H1 (cell line): ENCODE measurements around the gene AMOTL2. TPM values are rescaled to one million over a fixed set of nuclear protein-coding genes. Genes with fewer than 3 reads are reported as not detected.

Experiments
- CTCF ChIA-PET: fragments of 300-600 bp; sonication (Branson Sonifier 250); formaldehyde crosslinking; loops from one replicate; lab custom pipeline; 2021; ENCODE audit not compliant: partially characterized antibody; lab: Charles Lee
- POLR2A ChIA-PET: fragments of 300-600 bp; sonication (Branson Sonifier 250); formaldehyde crosslinking; loops from one replicate; lab custom pipeline; 2021; ENCODE audit warnings: inconsistent platforms; ENCODE audit not compliant: partially characterized antibody; lab: Charles Lee
- DNase-seq, 2 experiments: peaks; one replicate each; pipeline versions ENCODE4 v3.0.0 to v3.0.0-alpha.2; 2010 to 2022; ENCODE audit warnings: low spot score in 2 of 2, low read depth in 1 of 2, mixed read lengths in 1 of 2
- FAIRE-seq: peaks from 2 replicates; lab custom pipeline; 2011; peaks lifted over from hg19 to GRCh38; lab: Jason Lieb, UNC
- H2AFZ ChIP-seq: 2 replicates; pipeline ENCODE4 v1.8.1; 2012; ENCODE audit warnings: low read length, inconsistent platforms
- H2AK5ac ChIP-seq: 2 replicates; pipeline ENCODE4 v1.6.1; 2013; ENCODE audit warnings: low read depth, low read length
- H2BK120ac ChIP-seq: replicated peaks from 2 replicates; pipeline ENCODE3; 2013; ENCODE audit warnings: low read depth, low read length, inconsistent platforms
- H2BK12ac ChIP-seq: 2 replicates; pipeline ENCODE4 v1.6.1; 2013; ENCODE audit warnings: low read depth, low read length
- H2BK15ac ChIP-seq: 2 replicates; pipeline ENCODE4 v1.6.1; 2013; ENCODE audit warnings: low read length
- H2BK20ac ChIP-seq: 2 replicates; pipeline ENCODE4 v1.6.1; 2013; ENCODE audit warnings: low read length
- H2BK5ac ChIP-seq: 2 replicates; pipeline ENCODE4 v1.6.1; 2013; ENCODE audit warnings: low read depth, low read length
- H3K14ac ChIP-seq: 2 replicates; pipeline ENCODE4 v1.6.1; 2013; ENCODE audit warnings: inconsistent platforms; ENCODE audit not compliant: insufficient read length
- H3K18ac ChIP-seq: 2 replicates; pipeline ENCODE4 v1.6.1; 2013; ENCODE audit warnings: low read length; ENCODE audit errors: extremely low read depth
- H3K23ac ChIP-seq: 2 replicates; pipeline ENCODE4 v1.6.1; 2013; ENCODE audit warnings: inconsistent platforms; ENCODE audit not compliant: insufficient read length
- H3K23me2 ChIP-seq: 2 replicates; pipeline ENCODE4 v1.6.1; 2013; ENCODE audit warnings: low read depth, low read length
- H3K27ac ChIP-seq: 2 replicates; pipeline ENCODE4 v1.6.1; 2011; ENCODE audit warnings: low read depth, low read length, inconsistent platforms
- H3K27me3 ChIP-seq, 4 experiments: replicated peaks in 1 of 4; 1 replicate in 1 of 4; 2 replicates in 3 of 4; pipeline versions ENCODE4 v1.6.1 to v1.8.1; 2011 to 2013; ENCODE audit warnings: low read length in 3 of 4, mild to moderate bottlenecking in 3 of 4, inconsistent platforms in 2 of 4, mixed read lengths in 2 of 4, moderate library complexity in 1 of 4; ENCODE audit not compliant: control insufficient read depth in 3 of 4, insufficient read depth in 3 of 4; ENCODE audit errors: extremely low read depth in 1 of 4
- H3K36me3 ChIP-seq, 4 experiments: 2 replicates each; pipeline versions ENCODE4 v1.6.1 to v1.8.1; 2011 to 2013; ENCODE audit warnings: mild to moderate bottlenecking in 4 of 4, low read length in 3 of 4, moderate library complexity in 2 of 4, control low read depth in 1 of 4, inconsistent platforms in 1 of 4; ENCODE audit not compliant: insufficient read depth in 4 of 4, control insufficient read depth in 2 of 4
- H3K4ac ChIP-seq: replicated peaks from 2 replicates; pipeline ENCODE3; 2013; ENCODE audit warnings: low read length, low read depth, mixed read lengths, inconsistent platforms; ENCODE audit not compliant: insufficient read length
- H3K4me1 ChIP-seq, 4 experiments: replicated peaks in 1 of 4; 1 replicate in 1 of 4; 2 replicates in 3 of 4; pipeline versions ENCODE4 v1.6.1 to v1.8.1; 2011 to 2013; ENCODE audit warnings: low read length in 3 of 4, inconsistent platforms in 2 of 4, mixed read lengths in 1 of 4; ENCODE audit not compliant: insufficient read depth in 4 of 4, control insufficient read depth in 3 of 4
- H3K4me2 ChIP-seq, 2 experiments: 2 replicates each; pipeline versions ENCODE4 v1.6.1 to v1.8.1; 2011 to 2013; ENCODE audit warnings: low read depth in 2 of 2, low read length in 2 of 2, control low read depth in 1 of 2, inconsistent platforms in 1 of 2, mild to moderate bottlenecking in 1 of 2; ENCODE audit not compliant: insufficient read depth in 1 of 2
- H3K4me3 ChIP-seq, 4 experiments: fragments of 200-600, 300-600 bp in 1 of 4; sonication (generic), shearing (Covaris generic), sonication (Bioruptor Twin) in 1 of 4; 2 replicates each; pipeline versions ENCODE4 v1.5.1 to v1.8.1; 2011 to 2016; ENCODE audit warnings: low read length in 4 of 4, low read depth in 3 of 4, control low read depth in 2 of 4, inconsistent platforms in 2 of 4, mild to moderate bottlenecking in 2 of 4, mixed read lengths in 1 of 4, moderate library complexity in 1 of 4; ENCODE audit not compliant: insufficient read depth in 2 of 4; ENCODE audit errors: extremely low read depth in 1 of 4
- H3K56ac ChIP-seq: replicated peaks from 2 replicates; pipeline ENCODE3; 2013; ENCODE audit warnings: low read depth, mild to moderate bottlenecking, mixed read lengths, low read length, inconsistent platforms; ENCODE audit not compliant: insufficient read length
- H3K79me1 ChIP-seq: 2 replicates; pipeline ENCODE4 v1.6.1; 2013; ENCODE audit warnings: low read depth, low read length, control low read depth
- H3K79me2 ChIP-seq, 2 experiments: 2 replicates each; pipeline versions ENCODE4 v1.6.1 to v1.8.1; 2012 to 2013; ENCODE audit warnings: low read length in 2 of 2, mild to moderate bottlenecking in 2 of 2, inconsistent platforms in 1 of 2; ENCODE audit not compliant: insufficient read depth in 2 of 2, control insufficient read depth in 1 of 2
- H3K9ac ChIP-seq, 4 experiments: replicated peaks in 1 of 4; 1 replicate in 1 of 4; 2 replicates in 3 of 4; pipeline versions ENCODE4 v1.6.1 to v1.8.1; 2011 to 2013; ENCODE audit warnings: low read depth in 3 of 4, low read length in 3 of 4, control low read depth in 2 of 4, mild to moderate bottlenecking in 2 of 4, moderate library complexity in 2 of 4, inconsistent platforms in 1 of 4; ENCODE audit errors: extremely low read depth in 1 of 4
- H3K9me3 ChIP-seq, 2 experiments: 2 replicates each; pipeline versions ENCODE4 v1.6.1 to v1.8.1; 2012 to 2013; ENCODE audit warnings: mild to moderate bottlenecking in 2 of 2, moderate library complexity in 2 of 2, control low read depth in 1 of 2, inconsistent platforms in 1 of 2, low read depth in 1 of 2, low read length in 1 of 2, mixed read lengths in 1 of 2; ENCODE audit not compliant: insufficient read depth in 2 of 2
- H4K20me1 ChIP-seq, 2 experiments: replicated peaks in 1 of 2; 2 replicates each; pipeline versions ENCODE3 to v1.8.1; 2011 to 2013; ENCODE audit warnings: inconsistent platforms in 2 of 2, low read length in 2 of 2, mild to moderate bottlenecking in 1 of 2; ENCODE audit not compliant: insufficient read depth in 2 of 2, control insufficient read depth in 1 of 2
- H4K5ac ChIP-seq: 2 replicates; pipeline ENCODE4 v1.6.1; 2013; ENCODE audit warnings: low read length, low read depth, mixed read lengths, inconsistent platforms; ENCODE audit not compliant: insufficient read length
- H4K8ac ChIP-seq: 2 replicates; pipeline ENCODE4 v1.8.0; 2013; ENCODE audit warnings: mild to moderate bottlenecking, moderate library complexity, low read length, inconsistent platforms; ENCODE audit not compliant: insufficient read depth; ENCODE audit errors: extremely low read depth
- H4K91ac ChIP-seq: replicated peaks from 2 replicates; pipeline ENCODE3; 2013; ENCODE audit warnings: low read length, mixed read lengths, inconsistent platforms; ENCODE audit not compliant: insufficient read length
- CBX5 ChIP-seq: fragments of 300-800, 300-1000 bp; sonication (generic); IDR thresholded peaks from 2 replicates; pipeline ENCODE4 v1.7.1; 2016; ENCODE audit warnings: antibody characterized with exemption, low read length, low read depth
- CTBP2 ChIP-seq: IDR thresholded peaks from 2 replicates; pipeline ENCODE4 v1.7.0; 2011; ENCODE audit warnings: borderline replicate concordance, mild to moderate bottlenecking, moderate library complexity, mixed read lengths, low read length; ENCODE audit not compliant: insufficient read depth, insufficient read length
- HDAC2 ChIP-seq, 2 experiments: fragments of 300-600 bp in 1 of 2; sonication (generic) in 1 of 2; IDR thresholded peaks; 2 replicates each; pipeline ENCODE4 v1.6.1; 2011 to 2012; ENCODE audit warnings: low read depth in 2 of 2, low read length in 2 of 2, mild to moderate bottlenecking in 2 of 2, moderate library complexity in 2 of 2, borderline replicate concordance in 1 of 2, inconsistent platforms in 1 of 2
- JUN ChIP-seq: IDR thresholded peaks from 2 replicates; pipeline ENCODE4 v1.6.1; 2011; ENCODE audit warnings: low read depth, mild to moderate bottlenecking, improper control_type of control experiment, low read length
- POLR2A ChIP-seq, 2 experiments: IDR thresholded peaks; 1 replicate in 1 of 2; 2 replicates in 1 of 2; pipeline ENCODE4 v1.6.1; 2011; ENCODE audit warnings: low read depth in 2 of 2, low read length in 2 of 2, mild to moderate bottlenecking in 2 of 2; ENCODE audit errors: control extremely low read depth in 1 of 2
- POLR2AphosphoS5 ChIP-seq: IDR thresholded peaks from 2 replicates; pipeline ENCODE4 v1.6.1; 2011; ENCODE audit warnings: low read depth, low read length
- YY1 ChIP-seq: IDR thresholded peaks from 2 replicates; pipeline ENCODE4 v1.6.1; 2011; ENCODE audit warnings: low read depth, mild to moderate bottlenecking, low read length
- WGBS, 2 experiments: shearing (Covaris generic) in 1 of 2; methylation state at CpG; one replicate each; pipeline versions ENCODE4 v1.1.6 to v1.1.7; 2013 to 2015; ENCODE audit warnings: low lambda C conversion rate in 2 of 2, mixed read lengths in 2 of 2, inconsistent platforms in 1 of 2, low coverage in 1 of 2, missing lambda C conversion rate in 1 of 2; ENCODE audit not compliant: insufficient replicate concordance in 2 of 2, insufficient coverage in 1 of 2, insufficient read length in 1 of 2; ENCODE audit errors: extremely low coverage in 1 of 2, missing lambda C conversion rate in 1 of 2; 5-methylcytosine and 5-hydroxymethylcytosine counted together
- polyA plus RNA-seq, 7 experiments: library from polyadenylated mRNA; depleted of rRNA in 3 of 7; stranded (reverse) in 5 of 7; unstranded in 2 of 7; fragments of >200 nt in 5 of 7; fragments of 200-250 nt in 2 of 7; gene quantifications; 1 replicate in 5 of 7; 2 replicates in 1 of 7; 4 replicates in 1 of 7; pipeline versions ENCODE4 v1.2.1 to v1.2.3, GENCODE V29; 2011 to 2013; ENCODE audit warnings: missing spikeins in 2 of 7, mixed read lengths in 2 of 7
- total RNA-seq: library from RNA; stranded (reverse); fragmentation: NEBNext Ultra II Directional; extraction: Animal tissue kit (Norgen Biotek cat#: 25700); gene quantifications from 2 replicates; pipeline ENCODE4 v1.2.1, GENCODE V29; 2021

AMOTL2 gene
- total and polyA plus RNA-seq, 2 of the 8 experiments (the other 6 are each of a cell fraction or from before 2014, with no cell fraction given): 19.0 to 63.7 TPM

DNA sequence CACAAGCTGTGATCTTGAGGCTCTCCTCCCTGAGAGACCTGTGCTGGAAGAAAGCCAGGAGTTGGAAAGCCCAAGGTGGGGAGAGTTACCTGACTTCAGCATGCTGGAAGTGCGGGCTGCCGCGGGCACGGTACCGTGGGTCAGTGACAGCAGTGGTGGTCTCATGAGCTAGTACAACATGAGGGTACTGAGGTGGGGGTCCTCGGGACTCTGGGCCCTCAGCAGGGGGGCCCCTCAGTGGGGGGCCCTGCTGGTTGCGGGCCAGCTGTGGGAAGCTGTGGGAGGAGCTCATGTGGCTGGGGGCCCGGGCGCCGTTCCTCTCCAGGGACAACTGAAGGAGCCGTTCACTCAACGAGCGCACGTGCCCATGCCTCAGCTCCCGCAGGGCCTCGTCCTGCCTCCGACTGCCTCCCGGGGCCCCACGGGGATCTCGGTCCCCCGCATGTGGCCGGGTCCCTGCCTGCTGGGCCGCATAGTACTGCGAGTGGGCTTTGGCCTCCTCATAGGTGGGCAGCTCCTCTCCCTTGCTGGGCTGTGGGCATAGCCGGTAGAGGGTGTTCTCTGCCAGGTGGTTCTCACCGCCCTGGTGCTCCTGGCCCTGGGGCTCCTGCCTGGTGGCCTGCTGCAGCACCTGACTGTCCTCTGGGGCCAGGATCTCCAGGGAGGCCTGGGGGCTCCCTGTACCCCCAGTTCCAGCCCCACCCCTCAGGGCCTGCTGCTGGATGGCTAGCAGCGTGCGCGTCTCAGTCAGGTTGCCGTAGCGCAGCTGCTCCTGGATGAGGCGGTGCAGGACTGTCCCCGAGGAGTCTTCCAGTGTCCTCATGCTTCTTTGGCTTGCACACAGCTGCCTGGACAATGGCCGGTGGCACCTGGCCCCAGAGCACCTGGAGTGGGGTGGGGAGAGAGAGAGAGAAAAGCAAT lies 3.4 kb downstream of the AMOTL2 start:
- Histone ChIP-seq H3K14ac (no peak overlapping the region), H3K23me2 (peaks cover 16% of the 10 kb centered on the region; the same call in 1 of the 2 replicates), H2AFZ (no peak overlapping the region), H2BK5ac (no peak overlapping the region), H3K27me3 (peaks cover 0 to 10% (median 6%) of the 10 kb centered on the region in 4 experiments; a peak in 5 of 7 replicates), H3K18ac (peak overlapping the region; percentile 17; the same call in 1 of the 2 replicates), H3K4ac (no peak overlapping the region), H3K27ac (no peak overlapping the region), H3K4me3 (no peak overlapping the region), H3K9ac (no peak overlapping the region), H2BK12ac (no peak overlapping the region), H3K79me1 (peaks cover 7% of the 10 kb centered on the region), H4K20me1 (peaks cover 22% of the 10 kb centered on the region in 2 experiments), H4K8ac (peak overlapping the region; percentile 69), H2BK120ac (no peak overlapping the region), H3K36me3 (peaks cover 28 to 60% (median 44%) of the 10 kb centered on the region in 4 experiments), H3K4me2 (peak overlapping the region in 1 of 2 experiments; percentile 93; a peak in 1 of 4 replicates), H3K9me3 (no peaks in the 10 kb centered on the region), H3K4me1 (peaks cover 14 to 27% (median 19%) of the 10 kb centered on the region in 4 experiments), H2BK15ac (no peak overlapping the region), H4K5ac (no peak overlapping the region), H2AK5ac (no peak overlapping the region; the same call in 1 of the 2 replicates), H3K56ac (no peak overlapping the region), H3K79me2 (peaks cover 0 to 33% of the 10 kb centered on the region in 2 experiments; a peak in 2 of 4 replicates), H4K91ac (no peak overlapping the region), H2BK20ac (no peak overlapping the region; the same call in 1 of the 2 replicates), H3K23ac (no peak overlapping the region)
- no peak for TF ChIP-seq CBX5
- peak; percentile 88 for TF ChIP-seq POLR2AphosphoS5
- TF ChIP-seq HDAC2 (IDR thresholded peaks at IDR 0.05; ENCODE audit: borderline replicate concordance in 1 of 2, low read depth in 2 of 2, low read length in 2 of 2): no peak
- peak in 1 of 2 experiments; percentile 20; a peak in 2 of 3 replicates for TF ChIP-seq POLR2A (IDR thresholded peaks at IDR 0.05; ENCODE audit: control extremely low read depth in 1 of 2, low read depth in 2 of 2, low read length in 2 of 2)
- TF ChIP-seq CTBP2: no peak
- TF ChIP-seq JUN: no peak
- no peak for TF ChIP-seq YY1
- 92% methylated on average over 34 of the region's 34 CpGs; no CpG with 5 or more reads in 1 of the 2 experiments for WGBS, 2 experiments
- POLR2A ChIA-PET: interaction anchor here (0.6 to 45.2 kb wide), 25 partner anchors 10 to 158 kb away, joined by 3 to 1731 read pairs (median 4); partner anchors contain the start of genes ANAPC13 and CEP63
- DNase-seq (no peak), FAIRE-seq (no peak)
- CTCF ChIA-PET: interaction anchor here (0.6 to 14.7 kb wide), 15 partner anchors 9 to 146 kb away, joined by 3 to 144 read pairs (median 5); no protein-coding TSS in a partner anchor
